HG03175 (cell line): ENCODE data around the gene SRPK1.
"Not testable (repeated sequence)": the region's sequence is repeated elsewhere in the genome, so short reads cannot be mapped to it uniquely, and the experiment has no call there.

Experiments used
- ATAC-seq: cut with Tn5 transposase; IDR thresholded peaks from one replicate; pipeline ENCODE4 v1.9.1; 2021; ENCODE audit warnings: mild to moderate bottlenecking, moderate library complexity; ENCODE audit not compliant: unreplicated experiment

The SRPK1 gene

GRCh38 chr6:35931873-35932272 is 11.0 kb upstream of the SRPK1 start:
- not testable (repeated sequence) for ATAC-seq

GRCh38 chr6:35931120-35931561 is 10.2 kb upstream of the SRPK1 start:
- no peak for ATAC-seq

- no peak for ATAC-seq
Measured at GRCh38 chr6:35929601-35930000, 8.7 kb upstream of the SRPK1 start.

GRCh38 chr6:35926509-35927215 is 5.8 kb upstream of the SRPK1 start:
- ATAC-seq, result no peak

DNA sequence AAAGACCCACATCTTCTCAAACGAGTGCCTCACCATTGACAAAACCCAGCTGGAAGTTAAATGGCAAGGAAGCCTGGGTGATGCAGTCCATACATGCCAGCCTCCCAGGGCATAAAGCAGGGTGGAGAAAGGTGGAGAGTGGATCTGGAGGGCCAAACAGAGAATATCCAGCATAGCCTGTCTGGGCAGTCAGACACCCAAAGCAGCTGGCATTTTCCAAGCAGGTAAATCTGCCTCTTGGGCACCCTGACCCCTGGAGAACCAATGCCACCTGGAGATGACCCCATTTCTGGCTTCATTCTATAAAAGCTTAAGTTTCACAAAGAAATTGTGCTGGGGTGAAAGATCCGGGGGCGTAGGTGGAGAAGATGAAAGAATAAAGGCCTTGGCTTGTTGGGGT is 5.1 kb upstream of the SRPK1 start:
- ATAC-seq, result no peak

DNA sequence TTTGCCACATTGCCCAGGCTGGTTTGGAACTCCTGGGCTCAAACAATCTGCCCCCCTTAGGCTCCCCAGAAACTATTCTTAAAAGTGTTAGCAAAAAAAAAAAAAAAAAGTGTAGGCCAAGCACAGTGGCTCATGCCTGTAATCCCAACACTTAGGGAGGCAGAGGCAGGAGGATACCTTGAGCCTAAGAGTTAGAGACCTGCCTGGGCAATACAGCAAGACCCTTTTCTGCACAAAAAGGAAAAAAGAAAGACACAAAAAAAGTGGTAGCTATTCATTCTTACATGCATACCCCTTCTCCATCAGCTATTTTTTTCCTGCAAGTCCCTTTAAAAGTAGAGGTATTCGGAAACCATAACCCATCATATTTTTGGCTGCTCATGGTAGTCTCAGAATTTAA is 3.2 kb upstream of the SRPK1 start:
- ATAC-seq, result no peak

DNA sequence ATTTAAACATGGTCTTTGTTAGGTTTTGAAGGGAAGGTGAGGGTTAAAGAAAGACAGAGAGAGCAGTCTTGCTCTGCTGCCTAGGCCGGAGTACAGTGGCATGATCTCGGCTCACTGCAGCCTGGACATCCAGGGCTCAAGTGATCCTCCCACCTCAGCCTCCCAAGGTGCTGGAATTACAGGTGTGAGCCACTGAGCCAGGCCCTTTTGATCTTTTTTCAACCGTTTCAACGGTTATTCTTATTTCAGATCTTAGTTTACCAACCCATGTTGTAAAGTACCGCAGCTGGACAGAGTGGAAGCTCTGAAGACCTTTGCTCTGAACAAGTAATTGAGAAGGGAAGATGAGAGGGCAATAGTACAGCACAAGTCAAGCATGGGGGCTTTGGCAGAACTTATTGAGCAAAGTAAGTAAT is 1.2 kb upstream of the SRPK1 start:
- no peak for ATAC-seq

DNA sequence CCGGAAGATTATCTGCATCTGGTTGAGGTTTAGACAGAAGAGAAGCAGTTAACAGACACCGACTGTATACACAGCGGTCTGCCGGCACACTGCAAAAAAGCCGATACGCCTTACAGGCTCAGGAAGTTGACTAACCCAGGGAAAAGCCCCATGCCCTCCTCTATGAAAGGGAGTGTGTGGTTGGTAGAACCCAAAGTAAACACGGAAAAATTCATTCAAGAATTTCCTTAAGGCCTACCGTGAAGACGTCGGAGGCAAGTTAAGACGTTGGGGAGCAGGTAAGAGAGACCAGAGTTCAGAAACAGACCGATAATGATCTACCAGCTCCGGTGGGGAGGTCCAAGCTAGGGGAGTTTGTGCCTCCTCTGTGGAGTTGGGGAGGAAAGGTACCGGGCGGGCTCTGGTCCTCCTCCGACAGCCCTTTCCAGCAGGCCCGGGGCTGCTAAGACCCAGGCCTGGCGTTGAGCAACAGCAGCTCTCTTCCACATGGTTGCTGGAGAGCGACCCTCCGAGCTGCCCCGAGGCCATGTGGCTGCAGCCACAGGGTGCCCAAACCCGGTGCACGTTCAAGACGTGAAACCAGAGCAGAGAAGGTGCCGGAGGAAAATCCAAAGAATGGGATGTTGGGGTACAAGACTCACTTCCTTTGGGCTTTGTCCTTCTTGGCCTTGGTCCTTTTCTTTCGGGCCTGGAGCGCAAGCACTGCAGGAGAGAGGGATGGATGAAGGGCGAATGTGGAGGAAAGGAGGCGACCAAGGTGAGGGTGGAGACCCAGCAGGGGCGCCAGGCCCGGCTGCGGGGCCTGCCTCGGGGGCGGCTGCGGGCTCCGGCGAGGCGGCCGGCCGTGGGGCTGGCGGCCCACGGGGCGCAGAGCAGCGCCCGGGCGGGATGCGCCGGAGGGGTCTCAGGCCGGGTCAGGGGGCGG is 809 bp downstream of the SRPK1 start:
- peak; percentile 15 for ATAC-seq

- no peak for ATAC-seq
Measured at GRCh38 chr6:35919085-35919826, 1.6 kb downstream of the SRPK1 start.

GRCh38 chr6:35916893-35917292 is 4.0 kb downstream of the SRPK1 start:
- ATAC-seq, result not testable (repeated sequence)

GRCh38 chr6:35916056-35916455 is 4.8 kb downstream of the SRPK1 start:
- no peak for ATAC-seq

- ATAC-seq, result no peak
Measured at GRCh38 chr6:35914536-35914935, 6.4 kb downstream of the SRPK1 start.

DNA sequence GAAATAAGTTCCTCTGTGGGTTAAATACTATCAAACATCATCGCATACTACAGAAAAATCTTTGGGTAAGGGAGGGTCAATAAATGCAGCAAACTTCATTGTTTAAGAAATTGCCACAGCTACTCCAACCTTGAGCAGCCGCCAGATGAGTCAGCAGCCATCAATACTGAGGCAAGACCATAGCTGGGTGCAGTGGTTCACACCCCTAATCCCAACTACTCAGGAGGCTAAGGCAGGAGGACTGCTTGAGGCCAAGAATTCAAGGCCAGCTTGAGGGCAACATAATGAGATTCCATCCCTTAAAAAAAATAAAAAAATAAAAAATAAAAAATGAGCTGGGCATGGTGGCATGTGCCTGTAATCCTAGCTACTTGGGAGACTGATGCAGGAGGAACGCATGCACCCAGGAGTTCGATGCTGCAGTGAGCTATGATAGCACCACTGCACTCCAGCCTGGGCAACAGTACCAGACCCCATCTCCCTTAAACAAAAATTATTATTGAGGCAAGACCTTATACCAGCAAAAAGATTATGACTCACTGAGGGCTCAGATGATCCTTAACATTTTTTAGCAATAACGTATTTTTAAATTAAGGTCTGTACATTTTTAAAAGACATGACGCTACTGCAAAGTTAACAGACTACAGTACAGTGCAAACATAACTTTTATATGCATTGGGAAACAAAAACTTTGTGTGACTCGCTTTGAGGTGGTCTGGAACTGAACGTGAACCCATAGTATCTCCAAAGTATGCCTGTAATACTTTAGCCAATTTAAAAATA is 8.8 kb downstream of the SRPK1 start:
- ATAC-seq, result no peak

DNA sequence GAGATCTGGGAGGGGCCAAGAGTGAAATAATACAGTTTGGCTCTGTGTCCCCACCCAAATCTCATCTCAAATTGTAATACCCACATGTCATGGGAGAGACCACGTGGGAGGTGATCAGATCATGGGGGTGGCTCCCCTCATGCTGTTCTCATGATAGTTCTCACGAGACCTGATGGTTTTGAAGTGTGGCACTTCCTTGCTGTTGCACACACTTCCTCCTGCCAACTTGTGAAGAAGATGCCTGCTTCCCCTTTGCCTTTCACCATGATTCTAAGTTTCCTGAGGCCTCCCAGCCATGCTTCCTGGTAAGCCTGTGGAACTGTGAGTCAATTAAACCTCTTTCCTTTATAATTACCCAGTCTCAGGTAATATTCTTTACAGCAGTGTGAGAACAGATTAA is 11.3 kb downstream of the SRPK1 start:
- not testable (repeated sequence) for ATAC-seq

DNA sequence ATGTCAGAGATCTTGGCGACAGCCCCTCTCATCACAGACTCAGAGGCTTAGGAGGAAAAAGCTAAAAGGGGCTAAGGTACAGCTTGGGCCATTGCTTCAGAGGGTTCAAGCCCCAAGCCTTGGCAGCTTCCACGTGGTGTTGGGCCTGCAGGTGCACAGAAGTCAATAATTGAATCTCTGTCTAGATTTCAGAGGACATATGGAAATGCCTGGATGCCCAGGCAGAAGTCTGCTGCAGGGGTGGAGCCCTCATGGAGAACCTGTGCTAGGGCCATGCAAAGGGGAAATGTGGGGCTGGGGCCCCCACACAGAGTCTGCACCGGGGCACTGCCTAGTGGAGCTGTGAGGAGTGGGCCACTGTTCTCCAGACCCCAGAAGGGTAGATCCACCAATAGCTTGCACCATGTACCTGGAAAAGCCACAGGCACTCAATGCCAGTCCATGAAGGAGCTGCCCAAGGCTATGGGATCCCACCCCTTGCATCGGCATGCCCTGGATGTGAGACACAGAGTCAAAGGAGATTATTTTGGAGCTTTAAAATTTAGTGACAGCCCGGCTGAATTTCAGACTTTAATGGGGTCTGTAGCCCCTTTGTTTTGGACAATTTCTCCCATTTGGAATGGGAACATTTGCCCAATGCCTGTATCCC is 12.0 kb downstream of the SRPK1 start:
- not testable (repeated sequence) for ATAC-seq

DNA sequence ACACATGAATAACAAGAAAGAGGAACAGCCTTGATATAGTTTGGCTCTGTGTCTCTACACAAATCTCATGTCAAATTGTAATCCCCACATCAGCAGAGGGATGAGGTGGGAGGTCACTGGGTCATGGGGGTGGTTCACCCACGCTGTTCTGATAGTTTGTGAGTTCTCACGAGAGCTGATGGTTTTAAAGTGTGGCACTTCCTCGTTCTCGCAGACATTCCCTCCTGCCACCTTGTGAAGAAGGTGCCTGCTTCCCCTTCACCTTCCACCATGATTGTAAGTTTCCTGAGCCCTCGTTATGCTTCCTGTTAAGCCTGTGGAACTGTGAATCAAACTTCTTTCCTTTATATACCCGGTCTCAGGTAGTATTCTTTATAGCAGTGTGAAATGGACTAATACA is 13.1 kb downstream of the SRPK1 start:
- ATAC-seq, result no peak

GRCh38 chr6:35906499-35906846 is 14.4 kb downstream of the SRPK1 start:
- no peak for ATAC-seq

DNA sequence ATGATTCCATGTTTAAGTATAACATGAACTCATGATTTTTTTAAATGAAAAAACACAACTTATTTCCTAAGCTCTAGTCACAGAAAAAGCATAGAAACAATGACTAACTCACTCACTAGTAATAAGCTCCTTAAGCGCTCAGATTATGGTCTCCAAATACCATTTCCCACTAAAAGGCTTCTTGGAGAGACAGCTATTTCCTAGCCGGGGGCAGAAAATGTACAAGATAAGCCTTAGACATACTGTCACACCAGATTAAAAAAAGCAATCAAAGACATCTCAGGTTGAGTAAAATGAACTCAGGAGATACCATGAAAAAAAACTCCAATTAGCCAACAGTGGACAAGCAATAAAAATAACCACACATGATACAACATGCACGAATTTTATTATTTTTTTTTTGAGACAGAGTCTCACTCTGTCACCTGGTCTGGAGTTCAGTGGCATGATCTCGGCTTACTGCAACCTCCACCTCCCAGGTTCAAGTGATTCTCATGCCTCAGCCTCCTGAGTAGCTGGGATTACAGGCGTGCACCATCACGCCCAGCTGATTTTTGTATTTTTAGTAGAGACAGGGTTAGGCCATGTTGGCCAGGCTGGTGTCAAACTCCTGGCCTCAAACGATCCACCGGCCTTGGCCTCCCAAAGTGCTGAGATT is 14.9 kb downstream of the SRPK1 start:
- no peak for ATAC-seq

DNA sequence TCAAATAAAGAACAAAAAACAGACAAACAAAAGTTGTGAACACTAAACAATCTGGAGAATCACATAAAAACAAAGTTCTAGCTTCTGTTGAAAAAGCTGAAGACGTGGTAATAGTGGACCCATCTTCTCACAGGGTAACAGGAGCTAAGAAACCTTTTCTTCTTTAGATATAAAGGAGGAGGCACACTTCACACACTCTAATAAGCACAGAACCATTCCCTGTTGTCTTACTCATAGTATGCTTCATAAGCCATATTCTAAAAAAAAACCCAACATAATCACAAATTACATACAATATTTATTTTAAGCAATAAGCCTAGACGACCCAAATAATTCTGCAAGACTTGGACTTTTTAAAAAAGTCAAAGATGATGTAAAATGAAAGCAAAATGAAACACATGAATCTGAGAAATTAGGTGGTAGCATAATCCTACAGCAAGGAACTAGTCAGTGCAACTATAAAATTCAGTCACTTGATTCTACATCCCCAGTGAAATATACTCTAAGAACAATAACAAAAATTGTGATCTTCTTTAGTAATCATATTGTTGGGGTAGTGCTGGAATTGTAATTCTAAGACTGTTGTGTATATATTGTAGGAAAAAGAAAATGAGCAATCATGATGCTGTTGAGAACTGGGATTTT is 15.6 kb downstream of the SRPK1 start:
- ATAC-seq, result no peak
